RWPE1 (cell line): ENCODE measurements around the gene HLA-DMA.
A peak's percentile ranks its signal among the peaks of the same experiment; 100 is the strongest.

Source experiments
- CTCF ChIA-PET: fragments of 350-600 bp; sonication (Branson Sonifier 250); formaldehyde crosslinking; extraction: SDS; loops from one replicate; lab custom pipeline; 2021; lab: Yijun Ruan, JAX
- POLR2A ChIA-PET: fragments of 400-600 bp; formaldehyde crosslinking; extraction: SDS; loops from one replicate; lab custom pipeline; 2020; ENCODE audit warnings: antibody characterized with exemption; ENCODE audit not compliant: low non-redundant PET; lab: Yijun Ruan, JAX
- DNase-seq: peaks from one replicate; pipeline ENCODE4 v3.0.0; 2012; ENCODE audit warnings: low spot score
- H3K27ac ChIP-seq: fragments of 450-650 bp; 2 replicates; pipeline ENCODE4 v1.5.1; 2017
- CTCF ChIP-seq: fragments of 450-650 bp; conservative IDR thresholded peaks from 2 replicates; pipeline ENCODE4 v1.5.1; 2017; ENCODE audit warnings: low read depth, mild to moderate bottlenecking

HLA-DMA gene

DNA sequence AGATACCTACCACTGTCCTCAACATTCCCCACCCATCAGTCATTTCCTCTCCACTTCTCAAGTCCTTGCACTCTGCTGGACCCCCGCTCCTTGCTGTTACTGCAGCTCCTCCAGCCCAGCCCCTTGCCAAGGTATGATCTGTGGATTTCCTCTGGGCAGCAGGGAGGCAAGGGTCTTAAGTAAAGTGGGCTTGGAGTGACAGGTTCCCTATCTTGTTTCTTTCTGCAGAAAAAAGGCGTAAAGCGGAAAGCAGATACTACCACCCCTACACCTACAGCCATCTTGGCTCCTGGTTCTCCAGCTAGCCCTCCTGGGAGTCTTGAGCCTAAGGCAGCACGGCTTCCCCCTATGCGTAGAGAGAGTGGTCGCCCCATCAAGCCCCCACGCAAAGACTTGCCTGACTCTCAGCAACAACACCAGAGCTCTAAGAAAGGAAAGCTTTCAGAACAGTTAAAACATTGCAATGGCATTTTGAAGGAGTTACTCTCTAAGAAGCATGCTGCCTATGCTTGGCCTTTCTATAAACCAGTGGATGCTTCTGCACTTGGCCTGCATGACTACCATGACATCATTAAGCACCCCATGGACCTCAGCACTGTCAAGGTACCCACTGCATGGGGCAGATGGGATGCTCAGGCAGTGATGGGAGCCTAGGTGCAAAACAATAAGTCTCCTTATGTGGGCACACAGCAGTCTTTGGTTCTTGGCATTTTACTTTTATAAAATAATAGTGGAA lies 23.6 kb upstream of the HLA-DMA start:
- DNase-seq: no peak
- ChIA-PET POLR2A (no interaction called here), CTCF (interaction anchor here (0.7 to 1.3 kb wide), 2 partner anchors 8 to 781 kb away, joined by 3 to 4 read pairs; no protein-coding TSS in a partner anchor)
- H3K27ac ChIP-seq: peak overlapping the region; percentile 33
- no peak for TF ChIP-seq CTCF

- H3K27ac ChIP-seq: peak overlapping the region; percentile 33
- ChIA-PET POLR2A (no interaction called here), CTCF (interaction anchor here (0.7 to 1.3 kb wide), 2 partner anchors 9 to 780 kb away, joined by 3 to 4 read pairs; no protein-coding TSS in a partner anchor)
- DNase-seq: no peak
- TF ChIP-seq CTCF: no peak
Measured at GRCh38 chr6:32975886-32976285, 23.0 kb upstream of the HLA-DMA start.

DNA sequence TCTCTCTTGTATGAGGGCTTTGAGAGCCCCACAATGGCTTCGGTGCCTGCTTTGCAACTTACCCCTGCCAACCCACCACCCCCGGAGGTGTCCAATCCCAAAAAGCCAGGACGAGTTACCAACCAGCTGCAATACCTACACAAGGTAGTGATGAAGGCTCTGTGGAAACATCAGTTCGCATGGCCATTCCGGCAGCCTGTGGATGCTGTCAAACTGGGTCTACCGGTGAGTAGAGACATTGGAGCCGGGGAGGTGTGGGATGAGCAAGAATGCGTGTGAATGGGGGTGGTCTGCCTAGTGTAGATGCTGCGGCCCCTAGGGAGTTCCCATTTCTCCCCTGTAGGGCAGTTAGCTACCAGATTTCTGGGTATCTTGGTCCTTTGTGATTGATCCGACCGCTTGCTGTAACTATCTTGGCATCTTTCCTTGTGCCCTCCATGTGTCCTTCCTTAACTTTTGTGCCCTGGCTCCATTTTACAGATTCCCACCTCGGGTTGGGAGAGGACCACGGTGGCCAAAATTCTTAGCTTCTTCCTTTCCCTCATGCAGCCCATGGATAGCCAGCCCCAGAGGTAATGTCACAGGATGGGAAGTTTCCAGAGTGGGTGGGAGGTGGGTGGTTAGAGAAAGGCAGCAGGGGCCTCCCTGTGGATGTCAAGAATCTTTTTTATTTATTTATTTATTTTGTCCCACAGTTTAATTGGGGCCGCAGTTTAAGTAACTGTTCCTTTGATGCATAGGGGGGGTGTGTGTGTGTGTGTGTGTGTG lies 21.8 kb upstream of the HLA-DMA start:
- no peak for DNase-seq
- peak overlapping the region; percentile 53 for H3K27ac ChIP-seq
- TF ChIP-seq CTCF: no peak
- POLR2A ChIA-PET: interaction anchor here (0.5 to 0.8 kb wide), 3 partner anchors 9 to 275 kb away, joined by 3 to 5 read pairs (median 4); no protein-coding TSS in a partner anchor
- CTCF ChIA-PET: interaction anchor here (0.6 to 1.3 kb wide), 3 partner anchors 10 to 41 kb away, joined by 3 to 8 read pairs (median 4); no protein-coding TSS in a partner anchor

- H3K27ac ChIP-seq: no peak overlapping the region
- TF ChIP-seq CTCF: no peak
- CTCF ChIA-PET: interaction anchor here (1.2 kb wide), 1 partner anchor 11 kb away, joined by 8 read pairs; no protein-coding TSS in a partner anchor
- no peak for DNase-seq
- POLR2A ChIA-PET: interaction anchor here (0.5 to 0.8 kb wide), 3 partner anchors 8 to 276 kb away, joined by 3 to 5 read pairs (median 4); no protein-coding TSS in a partner anchor
Measured at GRCh38 chr6:32974016-32974333, 21.1 kb upstream of the HLA-DMA start.

DNA sequence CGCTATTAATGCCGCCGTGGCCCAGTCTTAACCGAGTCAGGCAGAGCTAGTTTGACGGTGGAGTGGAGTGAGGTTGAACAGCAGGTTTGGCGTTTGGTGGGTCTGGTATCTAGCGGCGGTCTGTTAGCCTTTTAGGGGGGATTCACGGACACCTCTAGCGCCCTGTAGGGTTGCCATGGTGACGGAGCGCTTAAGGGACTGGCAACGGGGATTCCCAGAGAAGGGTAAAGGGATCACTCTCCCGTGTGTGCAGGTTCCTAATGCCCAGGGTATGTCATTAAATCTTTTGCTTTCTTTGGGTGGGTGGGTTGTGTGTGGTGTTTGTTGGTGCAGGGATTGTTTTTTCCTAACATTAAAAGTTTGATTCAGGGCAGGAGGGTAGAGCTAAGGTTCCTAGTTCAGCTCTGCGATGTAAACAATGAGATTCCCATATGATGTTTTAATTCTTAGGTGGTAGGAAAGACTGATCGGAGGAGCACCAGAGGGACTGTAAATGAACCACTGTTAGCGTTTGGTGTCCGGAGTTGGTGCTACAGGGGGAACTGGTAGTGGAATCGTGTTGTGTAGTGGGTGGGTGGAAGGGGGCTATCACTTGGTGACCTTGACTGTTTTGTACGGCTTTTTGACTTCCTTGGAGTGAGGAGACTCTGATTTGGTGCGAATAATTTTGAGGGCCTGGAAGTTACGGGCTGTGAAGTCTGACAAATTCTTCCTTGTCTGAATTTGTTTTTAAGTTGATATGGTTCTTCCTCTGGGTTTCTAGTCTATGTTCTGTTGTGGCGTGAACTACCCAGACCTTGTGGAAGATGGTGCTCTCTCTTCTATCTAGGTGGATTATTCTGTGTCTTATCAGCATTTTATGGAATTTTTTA lies 20.5 kb upstream of the HLA-DMA start:
- no peak for TF ChIP-seq CTCF
- POLR2A ChIA-PET: interaction anchor here (0.8 kb wide), 1 partner anchor 78 kb away, joined by 5 read pairs; no protein-coding TSS in a partner anchor
- DNase-seq: no peak
- H3K27ac ChIP-seq: peak overlapping the region; percentile 99
- CTCF ChIA-PET: interaction anchor here (1.2 kb wide), 1 partner anchor 11 kb away, joined by 8 read pairs; no protein-coding TSS in a partner anchor
